NB4 (cell line): ENCODE results near the gene LTBP1.
"Not testable (repeated sequence)": the region's sequence is repeated elsewhere in the genome, so short reads cannot be mapped to it uniquely, and the experiment has no call there.

ENCODE experiments used
- DNase-seq: peaks from one replicate; pipeline ENCODE4 v3.0.0; 2010; ENCODE audit warnings: low read depth
- H3K4me3 ChIP-seq: one replicate; pipeline ENCODE4 v1.5.1; 2011; ENCODE audit warnings: mild to moderate bottlenecking, low read depth, low read length, moderate library complexity
- CTCF ChIP-seq: IDR thresholded peaks from one replicate; pipeline ENCODE4 v1.5.1; 2012; ENCODE audit warnings: low read depth, low read length
- MAX ChIP-seq: IDR thresholded peaks from 2 replicates; pipeline ENCODE4 v1.6.1; 2011; ENCODE audit warnings: low read depth, low read length
- MYC ChIP-seq: IDR thresholded peaks from 2 replicates; pipeline ENCODE4 v1.6.1; 2011; ENCODE audit warnings: low read depth, low read length
- POLR2A ChIP-seq: IDR thresholded peaks from 2 replicates; pipeline ENCODE4 v1.6.1; 2011; ENCODE audit warnings: mild to moderate bottlenecking; ENCODE audit not compliant: insufficient read length; ENCODE audit errors: extremely low read depth

Gene LTBP1

GRCh38 chr2:33383855-33384598 lies 437.3 kb downstream of the LTBP1 start:
- no peak overlapping the region for H3K4me3 ChIP-seq
- TF ChIP-seq POLR2A (no peak), MAX (no peak), CTCF (no peak), MYC (no peak)
- DNase-seq = no peak

- no peak for DNase-seq
- TF ChIP-seq CTCF (no peak), MYC (no peak)
- no peak overlapping the region for H3K4me3 ChIP-seq
Measured at GRCh38 chr2:33384599-33384961, 437.8 kb downstream of the LTBP1 start.

GRCh38 chr2:33388996-33389395 lies 442.2 kb downstream of the LTBP1 start:
- TF ChIP-seq POLR2A = no peak
- TF ChIP-seq MAX = no peak
- no peak for TF ChIP-seq MYC
- no peak overlapping the region for H3K4me3 ChIP-seq
- no peak for DNase-seq

- not testable (repeated sequence) for H3K4me3 ChIP-seq, DNase-seq
Measured at GRCh38 chr2:33389695-33390094, 442.9 kb downstream of the LTBP1 start.

- TF ChIP-seq CTCF (no peak), MAX (no peak), POLR2A (no peak), MYC (no peak)
- no peak for DNase-seq
- H3K4me3 ChIP-seq = no peak overlapping the region
Measured at GRCh38 chr2:33391529-33392255, 444.9 kb downstream of the LTBP1 start.

- no peak overlapping the region for H3K4me3 ChIP-seq
- no peak for TF ChIP-seq POLR2A
- DNase-seq = no peak
Measured at GRCh38 chr2:33392366-33392765, 445.6 kb downstream of the LTBP1 start.

- no peak for DNase-seq
- H3K4me3 ChIP-seq = no peak overlapping the region
- TF ChIP-seq POLR2A (no peak), MYC (no peak), MAX (no peak), CTCF (no peak)
Measured at GRCh38 chr2:33395034-33395433, 448.3 kb downstream of the LTBP1 start.
